ENCODE measurements around the gene ALCAM.
A peak's percentile ranks its signal among the peaks of the same experiment; 100 is the strongest.
"Not testable (repeated sequence)": the region's sequence is repeated elsewhere in the genome, so short reads cannot be mapped to it uniquely, and the experiment has no call there.

ALCAM gene

DNA sequence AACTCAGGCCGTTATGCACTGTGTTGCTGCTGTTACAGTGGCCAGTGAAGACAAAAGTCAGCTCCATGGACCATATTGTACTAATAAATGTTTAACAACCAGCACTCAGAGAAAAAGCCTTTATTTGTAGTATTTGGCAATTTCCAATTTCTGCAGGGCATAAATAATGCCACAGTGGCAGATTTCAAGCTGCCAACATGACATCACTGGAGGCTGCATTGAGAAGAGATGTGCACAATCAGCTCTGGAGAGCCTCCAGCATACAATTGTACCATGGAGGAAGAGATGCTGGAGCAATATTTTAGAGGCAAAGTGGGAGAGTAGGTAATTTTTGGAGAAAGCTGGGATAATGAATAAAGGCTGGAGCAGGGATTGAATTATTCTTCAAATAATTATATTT is 9.7 kb upstream of the ALCAM start:
- no peak for DNase-seq

DNA sequence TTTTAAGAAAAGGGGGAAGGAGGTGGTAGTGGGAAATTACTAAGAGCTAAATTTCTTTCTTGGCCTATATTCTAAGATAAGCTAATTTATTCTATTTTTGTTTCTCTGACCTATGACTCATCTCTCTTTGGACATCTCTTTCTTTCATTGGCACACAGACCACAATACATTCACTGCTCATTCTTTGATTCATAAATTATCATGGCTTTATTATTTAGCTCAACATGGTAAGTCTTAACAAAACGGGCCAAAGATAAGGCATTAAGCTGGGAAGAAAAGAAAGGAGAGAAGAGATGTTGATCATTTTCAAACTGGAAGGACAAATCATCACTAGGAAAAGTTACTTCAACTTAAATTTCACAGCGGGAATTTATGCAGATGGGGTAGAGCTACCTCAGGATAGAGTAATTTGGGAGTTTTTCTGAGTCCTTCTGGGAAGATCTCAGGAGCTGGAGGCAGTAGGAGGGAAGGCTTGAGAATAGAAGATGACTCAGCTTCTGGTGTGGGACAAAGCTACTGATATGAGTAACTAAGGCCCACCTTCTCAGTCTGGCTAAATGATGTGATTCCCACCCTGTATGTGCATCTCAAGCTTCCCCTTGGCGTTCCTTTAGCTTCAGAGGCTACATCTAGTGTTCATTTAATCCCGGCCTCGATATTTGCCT is 7.5 kb upstream of the ALCAM start:
- no peak for DNase-seq

DNA sequence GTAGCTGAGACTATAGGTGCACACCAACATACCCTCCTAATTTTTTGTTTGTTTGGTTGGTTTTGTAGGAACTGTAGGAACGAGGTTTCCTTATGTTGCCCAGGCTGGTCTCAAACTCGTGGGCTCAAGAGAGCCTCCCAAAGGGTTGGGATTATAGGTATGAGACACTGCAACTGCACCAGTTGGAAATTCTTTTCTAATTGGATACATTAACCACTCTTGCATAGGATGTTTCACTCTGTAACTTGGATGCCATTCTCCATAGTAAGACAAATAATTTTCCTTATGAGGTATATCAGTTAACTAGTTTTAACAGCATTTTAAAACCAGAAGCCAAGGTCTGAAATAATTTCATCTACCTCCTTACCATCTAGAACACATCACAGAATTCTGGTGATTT is 6.7 kb upstream of the ALCAM start:
- no peak for DNase-seq

DNA sequence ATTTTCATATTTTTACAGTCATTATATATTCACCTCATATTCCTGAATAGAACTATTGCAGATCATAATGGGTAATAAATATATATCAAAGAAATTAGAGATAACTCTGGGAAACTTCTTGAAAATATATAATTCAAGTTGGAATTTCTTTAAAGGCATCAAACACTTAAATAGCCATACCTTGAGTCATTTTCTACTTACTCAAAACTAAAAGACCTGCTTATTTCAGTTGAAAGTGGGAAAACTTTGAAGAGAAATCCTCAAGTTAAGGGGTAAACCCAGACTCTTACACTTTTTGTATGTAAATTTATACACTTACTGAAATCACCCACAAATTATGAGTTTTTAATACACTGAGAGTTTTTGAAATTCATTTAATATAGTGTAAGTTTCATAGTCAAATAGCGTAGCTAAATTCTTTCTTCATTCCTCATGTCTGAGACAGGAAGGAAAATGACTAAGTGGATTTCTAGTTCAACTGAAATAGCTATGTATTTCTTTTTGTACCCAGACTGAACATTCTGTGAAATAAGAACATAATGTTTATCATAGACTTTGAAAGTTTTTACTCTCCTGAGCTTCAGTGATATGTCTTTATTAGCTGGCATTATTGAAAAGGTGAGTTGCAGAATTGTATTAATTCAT is 4.6 kb upstream of the ALCAM start:
- no peak for DNase-seq

DNA sequence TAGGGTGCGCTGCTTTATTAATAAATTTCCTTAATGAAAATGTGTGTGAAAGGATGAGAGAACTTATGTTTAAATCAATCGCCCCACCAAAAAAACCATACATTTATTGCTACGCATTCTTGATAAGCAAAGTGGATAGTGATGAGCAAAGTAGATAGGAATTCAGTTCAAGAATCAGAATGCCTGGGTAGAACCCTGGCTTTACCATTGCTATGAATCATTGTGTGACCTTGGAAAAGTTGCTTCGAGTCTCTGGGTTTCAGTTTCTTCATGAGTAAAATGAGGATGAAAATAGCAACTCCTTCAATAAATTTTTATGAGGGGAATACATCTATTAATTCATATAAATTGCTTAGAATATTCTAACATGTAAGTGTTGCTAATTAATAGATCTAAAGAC is 2.6 kb upstream of the ALCAM start:
- no peak for DNase-seq

DNA sequence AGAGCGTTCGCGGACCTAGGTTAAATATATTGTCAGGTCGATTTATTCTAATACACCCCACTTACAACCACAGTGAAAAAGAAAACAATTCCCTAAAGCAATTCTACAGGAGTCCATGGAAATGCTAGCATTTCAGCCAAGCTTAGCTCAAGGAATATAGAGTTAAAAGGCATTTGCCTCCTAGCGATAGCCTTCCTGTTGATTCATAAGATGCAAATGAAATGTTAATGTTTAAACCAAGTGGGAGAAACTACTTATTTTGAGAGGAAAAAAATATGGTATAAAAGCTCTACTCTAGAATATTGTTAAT is 1.7 kb upstream of the ALCAM start:
- DNase-seq = no peak

DNA sequence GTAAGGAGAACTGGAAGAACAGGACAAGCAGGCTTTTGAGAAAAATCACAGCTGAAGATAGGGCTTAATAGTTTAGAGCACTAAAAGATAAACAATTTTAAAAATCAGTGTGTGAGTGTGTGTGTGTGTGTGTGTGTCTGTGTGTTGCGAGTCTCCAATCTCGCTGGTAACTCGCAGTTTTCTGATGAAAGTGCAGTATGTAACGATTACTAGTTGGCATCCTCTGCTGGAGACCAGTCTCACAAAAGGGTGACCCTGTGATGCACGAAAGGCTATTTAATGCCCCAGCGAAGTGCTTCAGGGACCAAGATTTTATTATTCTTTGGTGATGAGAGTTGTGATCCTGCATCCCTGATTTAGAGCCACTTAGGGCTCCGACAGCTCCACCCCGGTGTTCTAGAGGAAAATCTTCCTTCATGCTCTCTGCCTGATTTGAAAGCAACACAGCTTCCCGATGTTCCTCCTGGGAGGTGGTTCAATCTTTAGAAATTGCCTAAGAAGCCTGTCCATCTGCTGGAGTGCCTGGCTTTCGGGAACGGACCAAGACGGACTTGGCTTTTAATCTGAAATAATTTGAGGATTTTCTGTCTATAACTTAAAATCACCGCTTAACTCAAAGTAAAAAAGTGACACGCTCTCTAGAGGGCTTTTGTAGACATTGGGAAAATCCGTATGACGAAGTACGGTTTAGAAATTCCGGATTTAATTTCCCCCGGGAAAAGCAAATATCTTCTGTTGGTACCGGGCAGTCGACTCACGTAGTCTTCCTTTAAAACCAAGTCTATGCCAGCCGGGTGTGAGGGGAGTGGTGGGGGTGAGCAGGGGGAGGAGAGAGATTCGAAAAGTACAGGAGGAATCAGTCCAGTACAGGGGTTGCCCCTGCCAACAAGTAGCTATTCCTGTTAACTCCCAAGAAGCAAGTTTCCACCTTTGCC is 1.1 kb upstream of the ALCAM start:
- peak; percentile 38 for DNase-seq

DNA sequence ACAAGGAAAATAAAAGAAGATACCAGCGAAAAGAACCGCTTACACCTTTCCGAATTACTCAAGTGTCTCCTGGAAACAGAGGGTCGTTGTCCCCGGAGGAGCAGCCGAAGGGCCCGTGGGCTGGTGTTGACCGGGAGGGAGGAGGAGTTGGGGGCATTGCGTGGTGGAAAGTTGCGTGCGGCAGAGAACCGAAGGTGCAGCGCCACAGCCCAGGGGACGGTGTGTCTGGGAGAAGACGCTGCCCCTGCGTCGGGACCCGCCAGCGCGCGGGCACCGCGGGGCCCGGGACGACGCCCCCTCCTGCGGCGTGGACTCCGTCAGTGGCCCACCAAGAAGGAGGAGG is 325 bp downstream of the ALCAM start:
- DNase-seq = no peak

DNA sequence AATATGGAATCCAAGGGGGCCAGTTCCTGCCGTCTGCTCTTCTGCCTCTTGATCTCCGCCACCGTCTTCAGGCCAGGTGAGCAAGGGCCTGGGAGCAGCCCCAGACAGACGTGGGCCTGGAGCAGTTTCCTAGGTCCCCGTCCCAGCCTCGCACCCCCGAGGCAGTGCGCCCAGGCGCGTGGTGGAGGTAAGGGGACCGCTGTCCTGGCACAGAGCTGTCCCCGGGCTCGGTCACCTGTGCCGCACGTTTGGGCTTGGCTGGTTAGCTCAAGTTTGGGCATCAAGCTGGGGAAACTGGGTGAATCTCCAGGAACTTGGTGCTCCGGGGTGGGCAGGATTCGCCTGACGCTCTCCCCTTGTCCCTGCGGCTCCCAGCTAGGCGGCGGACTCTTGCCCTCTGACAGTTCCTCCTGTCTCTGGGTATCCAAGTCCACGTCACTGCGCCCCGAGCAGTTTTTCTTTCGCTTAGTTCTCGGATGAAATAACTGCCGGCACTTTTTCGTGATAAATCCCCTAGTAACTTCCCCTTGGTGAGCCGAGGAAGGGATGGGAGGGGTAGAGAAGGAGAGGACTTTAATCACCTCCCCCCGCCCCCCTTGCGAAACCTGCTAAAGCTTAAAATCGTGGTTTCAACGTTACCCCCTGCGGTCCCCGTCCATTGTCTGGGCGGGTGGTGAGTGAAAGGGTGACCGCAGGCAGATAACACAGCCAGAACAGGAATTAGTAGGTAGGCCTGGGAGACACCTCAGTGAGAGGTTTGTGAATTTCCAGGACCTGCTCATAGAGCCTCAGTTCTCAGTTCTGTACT is 901 bp downstream of the ALCAM start:
- no peak for DNase-seq

DNA sequence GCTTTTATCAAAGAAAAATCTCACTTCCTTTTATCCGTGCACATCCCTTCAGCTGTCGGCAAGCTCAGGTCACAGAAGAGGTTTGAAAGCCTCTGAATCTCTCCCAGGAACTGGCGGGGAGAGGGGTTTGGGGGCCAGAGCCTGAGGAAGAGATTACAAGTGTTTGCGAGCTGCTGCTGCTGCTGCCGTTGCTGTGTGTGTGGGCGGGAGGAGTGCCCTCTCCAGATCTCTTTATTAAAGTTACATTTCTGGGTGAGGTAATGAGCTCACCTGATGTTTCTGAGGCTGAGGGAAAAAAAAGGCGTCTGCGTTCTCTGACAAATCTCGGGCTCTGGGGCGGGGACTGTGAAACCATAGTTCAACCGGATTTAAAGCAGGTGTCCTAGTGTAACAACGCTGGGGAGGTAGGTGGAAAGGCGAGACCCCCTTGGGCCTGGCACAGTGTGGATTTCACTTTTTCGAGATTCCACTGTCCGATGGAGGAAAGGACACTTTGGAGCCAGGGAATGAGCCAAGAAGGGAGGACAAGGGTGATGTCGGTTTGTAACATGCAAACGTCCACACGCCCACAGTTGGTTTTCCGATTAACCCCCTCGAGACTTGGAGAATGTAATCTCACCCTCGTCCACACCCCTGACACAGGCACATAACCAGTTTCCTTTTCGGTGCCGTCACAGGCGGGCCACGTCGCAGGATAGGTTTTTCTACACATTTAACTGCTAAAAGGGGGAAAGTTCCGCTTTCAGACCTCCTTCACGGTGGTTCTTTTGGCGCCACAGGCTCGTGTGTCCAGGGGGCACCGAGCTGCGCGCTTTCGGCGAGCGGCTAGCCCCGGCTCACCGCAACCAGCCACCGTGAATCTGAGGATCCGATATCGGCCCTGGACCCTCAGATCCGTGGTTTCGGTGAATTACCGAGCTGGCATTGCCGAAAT is 2.1 kb downstream of the ALCAM start:
- peak; percentile 57 for DNase-seq

DNA sequence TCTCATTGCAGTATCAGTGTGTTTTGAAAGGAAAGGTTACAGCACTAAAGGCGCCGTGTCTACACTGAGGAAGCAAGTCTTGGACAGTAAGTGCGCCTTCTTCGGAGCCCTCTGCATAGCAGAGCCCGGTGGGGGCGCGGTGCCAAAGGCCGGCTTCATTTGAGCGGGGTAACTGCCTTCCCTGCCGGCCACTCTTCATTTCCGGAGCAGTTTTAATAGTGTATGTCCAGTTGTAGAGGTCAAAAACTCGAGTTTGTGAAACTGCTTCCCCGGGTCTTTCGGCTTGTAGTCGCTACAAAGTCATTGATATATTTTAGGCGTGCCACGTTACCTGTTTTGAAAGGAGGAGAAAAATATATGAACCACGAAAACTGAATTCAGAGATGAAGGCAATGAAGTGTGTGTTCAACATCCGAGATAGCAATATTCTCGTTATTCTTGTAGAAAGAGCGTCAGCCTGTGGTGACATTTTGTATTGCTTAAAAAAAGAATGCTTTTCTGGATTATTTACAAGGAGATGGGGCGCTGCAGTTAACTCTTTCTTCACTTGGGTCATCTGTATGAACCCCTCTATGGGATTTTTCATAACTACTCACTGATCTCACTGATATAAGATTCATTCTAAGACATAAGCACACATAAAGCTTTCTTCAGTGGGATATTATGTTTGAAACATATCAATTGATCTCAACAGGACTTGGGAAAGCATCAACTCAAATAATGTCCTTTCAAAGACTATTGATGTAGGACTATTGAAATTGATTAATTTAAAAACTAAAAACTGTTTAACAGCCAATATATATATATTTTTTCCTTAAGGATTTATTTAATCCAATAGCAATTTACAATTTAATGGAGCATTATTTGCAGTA is 3.0 kb downstream of the ALCAM start:
- peak; percentile 61 for DNase-seq

DNA sequence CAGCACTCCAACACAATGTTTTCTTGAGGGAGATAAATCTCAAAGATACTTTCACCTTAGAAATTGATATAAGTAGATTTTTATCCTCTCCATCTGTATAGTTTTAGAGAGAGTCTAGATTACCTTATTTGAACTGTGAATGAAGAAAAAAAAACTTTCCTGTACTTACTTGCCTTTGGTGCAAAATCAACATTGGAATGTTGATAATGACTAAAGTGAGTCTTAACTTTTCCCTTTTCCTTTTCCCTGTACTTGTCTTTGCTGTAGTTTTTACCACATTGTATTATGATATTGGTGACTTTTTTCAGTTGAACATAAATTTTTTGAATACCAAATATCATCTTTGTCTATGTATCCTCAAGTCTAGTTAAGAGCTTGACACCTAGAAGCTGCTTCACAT is 6.7 kb downstream of the ALCAM start:
- DNase-seq = no peak

DNA sequence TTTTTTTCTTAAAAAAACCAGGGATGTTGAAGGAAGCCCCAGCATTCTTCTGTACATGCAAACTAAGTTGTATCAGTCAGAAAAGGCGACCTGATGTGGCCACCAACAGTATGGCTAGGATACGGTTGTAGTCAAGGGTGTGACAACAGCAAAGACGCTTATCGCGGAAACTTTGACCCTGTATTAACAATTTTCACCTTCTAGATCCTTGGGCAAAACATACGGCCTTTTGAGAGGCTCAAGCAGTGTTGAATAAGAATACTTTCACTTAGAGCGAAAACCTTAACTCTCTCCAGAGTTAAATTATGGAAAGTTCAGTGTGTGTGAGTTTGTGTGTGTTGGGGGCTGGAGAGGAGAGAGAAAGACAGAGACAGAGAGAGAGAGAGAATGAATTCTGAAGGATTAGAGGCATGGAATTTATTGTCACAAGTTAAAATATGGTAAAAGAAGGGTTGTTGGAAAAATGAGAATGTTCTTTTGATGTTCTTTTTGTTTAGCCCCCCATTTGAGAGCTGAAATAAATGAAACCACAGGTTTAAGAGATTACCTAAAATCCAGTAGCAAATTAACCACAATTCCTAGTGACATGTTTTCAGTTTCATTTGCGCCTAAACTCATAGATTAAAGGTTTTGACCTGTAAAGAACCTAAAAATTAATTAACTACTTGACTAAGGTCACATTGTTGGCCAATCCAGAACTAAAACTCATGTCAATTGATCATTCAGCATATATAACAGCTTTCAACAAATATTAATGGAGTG is 9.2 kb downstream of the ALCAM start:
- no peak for DNase-seq

DNA sequence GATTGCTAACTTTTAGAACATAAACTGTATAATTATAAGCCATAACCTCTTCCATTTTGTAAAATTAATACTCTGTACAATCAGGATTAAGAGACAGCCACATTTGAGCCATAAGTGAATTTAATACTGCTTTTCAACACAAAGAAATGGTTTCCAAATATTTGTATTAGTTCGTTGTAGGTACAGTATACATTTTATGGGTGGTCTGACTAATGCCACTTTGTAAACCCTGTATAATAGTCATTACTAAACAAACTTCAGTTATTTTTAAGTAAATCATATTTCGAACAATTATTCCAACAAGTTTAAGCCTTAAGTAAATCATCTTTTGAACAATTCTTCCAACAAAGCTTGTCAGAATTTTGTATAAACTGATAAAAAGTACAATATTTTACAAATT is 11.0 kb downstream of the ALCAM start:
- DNase-seq = no peak

DNA sequence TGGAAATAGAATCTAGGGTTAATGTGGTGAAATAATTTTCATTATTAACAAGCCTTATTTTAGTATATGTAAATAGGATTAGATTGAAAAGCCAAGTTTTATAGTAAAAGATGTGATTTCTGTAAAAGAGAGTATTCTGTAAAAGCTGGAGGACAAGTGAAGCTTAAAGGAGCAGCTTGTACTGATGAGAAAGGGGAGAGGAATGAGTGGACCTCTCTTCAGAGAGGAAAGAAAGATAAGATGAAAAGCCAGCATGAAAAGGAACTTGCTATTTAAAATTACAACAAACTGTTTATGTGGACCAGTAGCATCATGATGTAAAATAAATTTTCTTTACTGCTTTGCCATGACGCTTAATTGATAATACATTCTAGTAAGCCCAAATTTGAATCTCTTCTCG is 18.5 kb downstream of the ALCAM start:
- DNase-seq = no peak

DNA sequence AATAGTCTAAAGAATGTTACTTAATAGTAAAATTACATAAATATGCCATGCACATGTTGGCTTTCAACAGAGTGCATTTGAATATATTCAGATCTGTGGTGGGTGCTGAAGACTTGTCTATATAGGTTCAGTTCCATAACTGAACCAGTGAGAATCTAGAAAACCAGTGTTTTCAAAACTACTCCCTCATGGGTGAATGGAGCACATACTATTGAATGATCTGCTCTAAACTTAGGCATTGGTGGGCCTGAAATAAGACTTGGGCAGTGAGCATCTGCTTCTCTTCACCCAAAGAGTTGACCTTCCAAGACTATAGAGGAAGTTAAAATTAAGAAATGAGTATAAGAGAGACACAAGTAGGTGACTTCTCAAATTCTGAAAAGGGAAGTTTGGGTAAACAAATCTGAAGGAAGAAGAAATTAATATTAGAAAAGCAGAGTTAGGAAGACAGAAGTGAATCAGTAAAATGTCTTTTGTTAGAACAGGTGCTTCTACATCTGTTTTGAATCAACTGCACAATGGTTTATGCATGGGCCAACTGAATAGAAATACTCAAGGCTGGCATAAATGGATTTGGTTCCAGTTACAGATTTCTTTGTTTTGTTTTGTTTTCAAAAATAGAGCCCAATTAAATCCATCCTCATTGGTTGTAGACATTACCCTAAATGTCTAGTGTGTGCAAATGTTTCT is 19.3 kb downstream of the ALCAM start:
- DNase-seq = no peak

DNA sequence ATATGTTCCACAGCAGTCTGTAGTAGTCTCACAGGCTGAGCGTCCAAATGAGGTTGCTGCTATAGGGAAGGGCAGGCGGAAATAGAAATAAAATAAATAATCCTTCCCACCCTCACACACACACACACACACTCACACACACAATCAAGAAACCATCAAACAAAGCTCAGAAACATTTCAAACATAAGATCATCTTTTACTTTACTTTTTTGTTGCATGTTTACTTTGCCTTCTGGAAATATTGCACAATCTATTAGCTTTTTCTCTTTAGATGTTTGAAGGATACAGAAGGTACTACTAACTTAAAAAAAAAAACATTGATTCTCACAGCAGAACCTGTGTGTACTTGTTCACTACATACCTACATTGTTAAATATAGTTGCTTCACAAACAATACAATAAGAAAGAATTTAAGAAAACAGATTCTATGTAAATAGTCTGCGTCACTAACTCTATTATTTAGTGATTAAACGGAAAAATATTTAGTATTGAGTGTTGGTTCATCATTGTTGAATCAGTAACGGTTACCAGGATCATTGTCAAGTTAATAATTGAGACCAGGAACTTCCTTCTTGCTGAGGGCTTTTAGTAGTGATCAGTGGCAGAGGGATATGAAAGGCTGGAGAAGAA is 20.5 kb downstream of the ALCAM start:
- no peak for DNase-seq

DNA sequence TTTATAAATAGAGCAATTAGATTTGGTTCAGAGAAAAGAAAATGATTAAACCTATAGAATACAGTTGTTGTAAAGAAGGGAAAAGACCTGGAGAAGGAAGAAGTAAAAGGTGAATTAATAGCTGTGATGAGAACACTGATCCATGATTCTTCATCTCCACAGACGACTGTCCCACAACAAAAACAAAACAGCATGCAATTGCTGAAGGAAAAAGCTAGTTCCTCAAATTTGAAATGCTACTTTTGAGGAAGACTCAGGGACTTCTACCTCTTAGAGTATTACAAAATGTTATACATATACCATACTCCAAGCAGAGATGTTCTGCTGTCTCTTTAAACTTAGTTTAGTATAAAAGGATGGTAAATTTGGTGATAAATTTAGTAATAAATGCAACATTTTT is 21.5 kb downstream of the ALCAM start:
- DNase-seq = no peak

DNA sequence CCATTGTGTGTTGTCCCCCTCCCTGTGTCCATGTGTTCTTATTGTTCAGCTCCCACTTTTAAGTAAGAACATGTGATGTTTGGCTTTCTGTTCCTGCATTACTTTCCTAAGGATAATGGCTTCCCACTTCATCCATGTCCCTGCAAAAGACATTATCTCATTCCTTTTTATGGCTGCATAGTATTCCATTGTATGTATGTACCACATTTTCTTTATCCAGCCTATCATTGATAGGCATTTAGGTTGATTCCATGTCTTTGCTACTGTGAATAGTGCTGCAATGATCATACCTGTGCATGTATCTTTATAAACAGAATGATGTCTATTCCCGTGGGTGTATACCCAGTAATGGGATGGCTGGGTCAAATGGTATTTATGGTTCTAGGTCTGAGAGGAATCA is 23.1 kb downstream of the ALCAM start:
- not testable (repeated sequence) for DNase-seq
